HG03565 (cell line): ENCODE data around the gene OR5J2.
"Not testable (repeated sequence)": the region's sequence is repeated elsewhere in the genome, so short reads cannot be mapped to it uniquely, and the experiment has no call there.

Experiments used
- ATAC-seq: cut with Tn5 transposase; IDR thresholded peaks from one replicate; pipeline ENCODE4 v1.9.1; 2021; ENCODE audit warnings: mild to moderate bottlenecking, moderate library complexity; ENCODE audit not compliant: unreplicated experiment

The OR5J2 gene

GRCh38 chr11:56176318-56176717, at the start of gene OR5J2:
OR5J2 (plus strand) TSS chr11:56176618; CDS start chr11:56176618, 0 bp downstream.
- ATAC-seq, result no peak

- no peak for ATAC-seq
Measured at GRCh38 chr11:56140151-56140661, 36.2 kb upstream of the OR5J2 start, which contains the start of gene OR8J3. OR8J3 (minus strand) TSS chr11:56140201; CDS start chr11:56137718, 2,483 bp downstream.

GRCh38 chr11:56143681-56144080, 32.7 kb upstream of the OR5J2 start:
- ATAC-seq, result not testable (repeated sequence)

GRCh38 chr11:56151376-56151775, 25.0 kb upstream of the OR5J2 start:
- no peak for ATAC-seq

GRCh38 chr11:56152333-56152732, 24.1 kb upstream of the OR5J2 start:
- no peak for ATAC-seq

- no peak for ATAC-seq
Measured at GRCh38 chr11:56160217-56160616, 16.2 kb upstream of the OR5J2 start, which contains the start of gene OR8K5. OR8K5 (minus strand) TSS chr11:56160317; CDS start chr11:56160317, 0 bp downstream.

GRCh38 chr11:56163804-56164203, 12.6 kb upstream of the OR5J2 start:
- ATAC-seq, result no peak

- no peak for ATAC-seq
Measured at GRCh38 chr11:56172256-56172830, 4.1 kb upstream of the OR5J2 start.

GRCh38 chr11:56183459-56183858, 7.0 kb downstream of the OR5J2 start:
- ATAC-seq, result no peak

GRCh38 chr11:56188602-56189001, 12.2 kb downstream of the OR5J2 start:
- no peak for ATAC-seq

GRCh38 chr11:56196705-56197104, 20.3 kb downstream of the OR5J2 start:
- no peak for ATAC-seq

- no peak for ATAC-seq
Measured at GRCh38 chr11:56197367-56197766, 20.9 kb downstream of the OR5J2 start.

GRCh38 chr11:56207790-56208189, 31.4 kb downstream of the OR5J2 start:
- no peak for ATAC-seq

- ATAC-seq, result no peak
Measured at GRCh38 chr11:56214537-56214936, 38.1 kb downstream of the OR5J2 start.

GRCh38 chr11:56219735-56220134, 43.3 kb downstream of the OR5J2 start:
- ATAC-seq, result not testable (repeated sequence)
